GM12801 (cell line): ENCODE measurements around the gene AKR1C1.
"Not testable (repeated sequence)": the region's sequence is repeated elsewhere in the genome, so short reads cannot be mapped to it uniquely, and the experiment has no call there.

ENCODE experiments used
- CTCF ChIP-seq: IDR thresholded peaks from one replicate; pipeline ENCODE4 v1.5.1; 2011; ENCODE audit warnings: control low read depth; ENCODE audit not compliant: insufficient read length; ENCODE audit errors: extremely low read depth

The AKR1C1 gene

DNA sequence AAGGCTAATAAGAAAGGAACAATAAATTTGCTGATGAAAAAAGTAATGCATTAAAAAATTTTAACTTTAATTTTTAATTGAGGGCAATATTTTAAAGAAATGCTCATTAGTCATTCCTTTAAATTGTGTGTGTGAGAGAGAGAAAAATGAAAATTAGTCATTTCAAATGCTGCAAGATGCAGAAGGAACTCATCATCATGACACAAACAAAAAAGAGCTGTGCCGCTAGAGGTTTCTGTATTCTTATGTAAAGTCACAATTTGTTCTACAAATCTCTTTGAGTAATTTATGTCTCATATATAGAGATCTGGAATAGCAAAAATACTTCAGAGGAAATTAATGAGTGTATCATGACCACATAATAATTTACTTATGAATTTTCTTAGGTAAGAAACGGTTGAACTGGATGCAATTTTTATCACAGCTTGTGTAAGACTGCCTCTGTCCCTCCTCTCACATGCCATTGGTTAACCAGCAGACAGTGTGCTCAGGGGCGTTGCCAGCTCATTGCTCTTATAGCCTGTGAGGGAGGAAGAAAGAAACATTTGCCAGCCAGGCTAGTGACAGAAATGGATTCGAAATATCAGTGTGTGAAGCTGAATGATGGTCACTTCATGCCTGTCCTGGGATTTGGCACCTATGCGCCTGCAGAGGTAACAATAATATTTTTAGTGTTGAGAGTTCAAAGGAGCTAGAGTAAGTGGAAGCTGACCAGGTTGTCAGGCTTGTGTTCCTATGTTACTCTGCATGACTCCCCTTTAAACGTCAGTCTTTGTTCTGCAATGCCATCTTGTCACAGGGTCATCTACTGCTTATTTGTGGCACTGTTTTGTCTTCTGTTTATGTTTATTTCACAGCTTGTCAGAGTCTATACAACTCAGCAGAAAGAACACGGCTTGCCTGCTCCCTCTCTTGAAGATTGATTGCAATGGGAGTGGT, at the start of gene AKR1C1:
Gene AKR1C1, plus strand, starts transcription at position 540 of the 939 bp plus-strand sequence. Its CDS starts 30 bp downstream, at position 570.
- TF ChIP-seq CTCF = not testable (repeated sequence)

DNA sequence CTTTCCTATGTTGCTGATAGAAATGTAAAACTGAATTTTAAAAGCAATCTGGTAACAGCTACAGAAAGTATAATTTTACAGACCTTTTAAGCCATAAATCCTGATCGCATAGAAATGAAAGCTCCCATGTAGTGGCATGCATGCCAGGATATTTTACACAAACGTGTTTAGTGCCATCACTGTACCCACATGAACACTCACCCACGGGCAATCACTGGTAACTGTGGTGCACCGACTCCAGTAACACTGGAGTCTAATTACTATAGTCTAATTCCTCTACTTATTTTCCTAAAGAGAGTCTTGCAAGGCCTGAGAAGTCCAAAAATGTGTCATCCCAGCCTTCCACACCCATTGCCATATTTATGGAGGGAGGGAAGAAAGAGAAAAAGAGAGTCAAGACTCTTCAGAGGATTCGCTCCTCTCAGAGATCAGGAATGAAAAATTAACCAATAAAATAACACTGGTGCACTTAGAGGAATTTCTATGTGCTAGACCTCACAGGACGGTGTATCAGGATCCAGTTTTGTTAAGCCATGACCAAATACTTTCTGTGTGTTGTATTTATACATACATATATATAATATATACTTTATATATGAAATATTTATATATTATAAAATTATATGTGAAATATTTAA, 48.9 kb upstream of the AKR1C1 start:
- no peak for TF ChIP-seq CTCF

DNA sequence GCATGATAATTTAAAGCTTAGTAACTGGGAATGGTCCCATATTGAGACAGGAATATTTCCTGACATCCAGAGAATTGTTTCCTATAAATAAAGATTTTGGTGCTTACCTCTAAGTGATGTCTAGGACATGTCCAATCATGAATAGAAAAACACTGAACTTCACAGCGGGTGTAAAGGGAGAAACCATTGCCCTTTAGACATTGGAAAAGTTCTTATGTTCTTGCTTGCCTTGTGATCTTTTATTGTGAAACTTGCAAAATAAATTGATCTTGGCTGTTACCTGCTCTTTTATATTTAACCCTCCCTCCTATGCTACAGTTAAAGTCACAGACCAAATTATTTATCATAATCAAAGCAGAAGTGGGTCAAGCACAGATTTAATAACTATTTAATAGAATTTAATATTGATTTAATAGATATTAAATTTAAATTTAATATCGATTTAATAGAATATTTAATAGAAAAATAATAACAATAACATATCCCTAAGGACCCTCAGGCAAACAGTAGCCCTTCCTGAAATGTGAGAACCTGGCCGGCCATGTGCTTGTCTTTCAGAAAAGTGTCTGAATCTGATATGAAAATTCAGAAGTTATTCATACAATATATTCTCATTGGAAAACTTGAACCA, 47.0 kb upstream of the AKR1C1 start:
- no peak for TF ChIP-seq CTCF

DNA sequence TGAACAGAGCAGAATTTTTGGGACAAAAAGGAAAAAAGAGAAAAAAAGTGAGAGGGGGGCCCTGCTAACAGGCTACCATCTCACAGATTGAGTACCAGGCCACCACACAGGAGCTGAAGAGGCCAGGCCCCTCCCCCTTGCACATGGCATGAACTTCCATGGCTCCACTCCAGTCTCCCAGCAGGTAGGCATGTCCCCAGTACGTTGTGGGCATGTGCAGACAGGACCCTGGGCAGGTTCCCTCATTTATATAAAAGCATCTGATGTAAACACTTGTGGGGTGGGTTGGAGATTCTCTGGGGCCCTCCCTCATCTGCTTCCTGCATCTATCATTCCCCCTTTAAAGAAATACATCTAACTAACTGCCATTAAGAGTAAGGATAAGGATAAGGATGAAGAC, 45.0 kb upstream of the AKR1C1 start:
- no peak for TF ChIP-seq CTCF

DNA sequence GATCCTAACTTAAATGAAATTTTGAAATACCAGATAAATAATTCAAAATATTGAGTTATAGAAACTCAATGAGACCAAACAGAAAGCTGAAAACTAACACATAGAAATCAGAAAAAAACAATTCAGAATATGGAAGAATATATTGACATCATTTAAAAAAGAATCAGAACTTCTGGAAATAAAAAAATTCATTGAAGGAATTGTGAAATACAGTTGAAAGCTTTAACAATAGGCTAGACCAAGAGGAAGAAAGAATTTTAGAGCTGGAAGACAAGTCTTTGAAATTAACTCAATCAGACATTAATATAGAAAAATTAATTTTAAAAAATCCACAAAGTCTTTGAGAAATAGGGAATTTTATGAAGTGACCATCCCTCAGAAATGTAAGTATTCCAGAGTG, 36.8 kb upstream of the AKR1C1 start:
- TF ChIP-seq CTCF = no peak

GRCh38 chr10:4931587-4931986, 31.6 kb upstream of the AKR1C1 start:
- no peak for TF ChIP-seq CTCF

- TF ChIP-seq CTCF = no peak
These were observed 28.7 kb upstream of the AKR1C1 start for GRCh38 chr10:4934391-4934987.
